Effector CD4-positive, alpha-beta T cell (primary cell): Measurements from ENCODE around the gene GANAB.
"Not testable (repeated sequence)": the region's sequence is repeated elsewhere in the genome, so short reads cannot be mapped to it uniquely, and the experiment has no call there.

ENCODE experiments used
- DNase-seq: peaks from one replicate; pipeline ENCODE4 v3.0.0-alpha.2; 2020
- total RNA-seq: gene quantifications from one replicate; lab custom pipeline; 2026; lab: John Stamatoyannopoulos, UW

The GANAB gene
- 139 reads per million, percentile 88 among the genes with 10 or more reads in this experiment for total RNA-seq

GRCh38 chr11:62645946-62646824 lies at the start of gene GANAB:
TSS of gene GANAB (minus strand) at chr11:62646613. CDS start at chr11:62646599, 14 bp downstream.
- DNase-seq, result peak; percentile 99

- DNase-seq, result peak; percentile 80
Measured at GRCh38 chr11:62694455-62695167, 48.2 kb upstream of the GANAB start.

GRCh38 chr11:62693624-62694023 lies 47.2 kb upstream of the GANAB start:
- not testable (repeated sequence) for DNase-seq

- DNase-seq, result no peak
Measured at GRCh38 chr11:62689421-62690183, 43.2 kb upstream of the GANAB start, which contains the start of gene LRRN4CL. TSS of gene LRRN4CL (minus strand) at chr11:62689530. CDS start at chr11:62688508, 1,022 bp downstream.

- no peak for DNase-seq
Measured at GRCh38 chr11:62688491-62688890, 42.1 kb upstream of the GANAB start.

GRCh38 chr11:62687508-62688396 lies 41.3 kb upstream of the GANAB start:
- no peak for DNase-seq

- no peak for DNase-seq
Measured at GRCh38 chr11:62682518-62682917, 36.1 kb upstream of the GANAB start.

GRCh38 chr11:62680825-62681240 lies 34.4 kb upstream of the GANAB start:
- DNase-seq, result no peak

GRCh38 chr11:62678770-62679696 lies 32.6 kb upstream of the GANAB start, which contains the start of gene UBXN1:
TSS of gene UBXN1 (minus strand) at chr11:62679073. CDS start at chr11:62678923, 150 bp downstream.
- peak; percentile 79 for DNase-seq

- DNase-seq, result no peak
Measured at GRCh38 chr11:62678433-62678769, 32.0 kb upstream of the GANAB start.

GRCh38 chr11:62677714-62678113 lies 31.3 kb upstream of the GANAB start:
- no peak for DNase-seq

GRCh38 chr11:62677156-62677555 lies 30.7 kb upstream of the GANAB start:
- no peak for DNase-seq

GRCh38 chr11:62676698-62677097 lies 30.3 kb upstream of the GANAB start:
- no peak for DNase-seq

GRCh38 chr11:62675415-62675814 lies 29.0 kb upstream of the GANAB start:
- DNase-seq, result not testable (repeated sequence)

- no peak for DNase-seq
Measured at GRCh38 chr11:62673196-62673525, 26.7 kb upstream of the GANAB start.

- peak; percentile 63 for DNase-seq
Measured at GRCh38 chr11:62671608-62672389, 25.4 kb upstream of the GANAB start, which contains the start of the genes LBHD1 and UQCC3. TSS of gene LBHD1 (minus strand) at chr11:62672267. CDS start at chr11:62670031, 2,236 bp downstream. TSS of gene UQCC3 (plus strand) at chr11:62671673. CDS start at chr11:62671746, 73 bp downstream.

GRCh38 chr11:62671236-62671607 lies 24.8 kb upstream of the GANAB start:
- DNase-seq, result no peak

GRCh38 chr11:62669420-62670161 lies 23.2 kb upstream of the GANAB start:
- no peak for DNase-seq

- no peak for DNase-seq
Measured at GRCh38 chr11:62667460-62667859, 21.0 kb upstream of the GANAB start.
